ENCODE measurements around the gene NECTIN3. TPM values are rescaled to one million over a fixed set of nuclear protein-coding genes. Genes with fewer than 3 reads are reported as not detected.

Gene NECTIN3
- polyA plus RNA-seq, 3 donors: not detected

- H3K4me2 ChIP-seq (replicated peaks; ENCODE audit: extremely low read depth, low read length, poor library complexity, severe bottlenecking): no peak overlapping the region
- Mint-ChIP-seq H3K27me3 (ENCODE audit: low read depth in 3 of 3) (no peaks in the 10 kb centered on the region), H3K4me1 (no peaks in the 10 kb centered on the region), H3K36me3 (no peaks in the 10 kb centered on the region), H3K9me3 (peaks cover 1 to 7% (median 3%) of the 10 kb centered on the region in 7 donors), H3K4me3 (no peak overlapping the region), H3K27ac (no peak overlapping the region)
- no peak overlapping the region for H3K27ac ChIP-seq (ENCODE audit: low read depth in 1 of 2, low read length in 2 of 2)
- no peak for TF ChIP-seq CTCF (IDR thresholded peaks at IDR 0.05)
- no peaks in the 10 kb centered on the region for H3K4me1 ChIP-seq (ENCODE audit: control insufficient read depth in 1 of 2, insufficient read depth in 2 of 2, low read length in 2 of 2)
- H3K9ac ChIP-seq (ENCODE audit: insufficient read depth, low read length, poor library complexity, severe bottlenecking): no peak overlapping the region
- H4K20me1 ChIP-seq (ENCODE audit: insufficient read depth, low read length): no peaks in the 10 kb centered on the region
- WGBS (ENCODE audit: insufficient coverage): 100% methylated on average over 1 of the region's 3 CpGs
- H2AFZ ChIP-seq (ENCODE audit: insufficient read depth, low read depth, low read length, poor library complexity, severe bottlenecking): no peak overlapping the region
- H3K27me3 ChIP-seq (ENCODE audit: control insufficient read depth in 2 of 2, insufficient read depth in 2 of 2, low read length in 2 of 2): no peaks in the 10 kb centered on the region
- intact Hi-C loops (cut with micrococcal nuclease): no loop called here
- peaks cover 0 to 6% of the 10 kb centered on the region in 2 donors for H3K9me3 ChIP-seq (replicated peaks in 1 of 2; ENCODE audit: control insufficient read depth in 1 of 2, insufficient read depth in 1 of 2, low read length in 2 of 2)
- H3K4me3 ChIP-seq (replicated peaks in 1 of 3; ENCODE audit: low read depth in 2 of 3, low read length in 3 of 3): no peak overlapping the region
- DNase-seq: no peak
- no peaks in the 10 kb centered on the region for H3K36me3 ChIP-seq (replicated peaks in 1 of 2; ENCODE audit: control insufficient read depth in 1 of 2, insufficient read depth in 2 of 2, low read length in 2 of 2)
- H3K79me2 ChIP-seq (ENCODE audit: insufficient read depth, low read length): no peaks in the 10 kb centered on the region
These were observed 87.8 kb downstream of the NECTIN3 start for GRCh38 chr3:111159391-111159790.

GRCh38 chr3:111164621-111165020 is 93.0 kb downstream of the NECTIN3 start:
- Histone ChIP-seq H3K9me3 (replicated peaks in 1 of 2; ENCODE audit: control insufficient read depth in 1 of 2, insufficient read depth in 1 of 2, low read length in 2 of 2) (peaks cover 0 to 6% of the 10 kb centered on the region in 2 donors), H3K79me2 (ENCODE audit: insufficient read depth, low read length) (no peaks in the 10 kb centered on the region), H3K9ac (ENCODE audit: insufficient read depth, low read length, poor library complexity, severe bottlenecking) (no peak overlapping the region), H3K36me3 (replicated peaks in 1 of 2; ENCODE audit: control insufficient read depth in 1 of 2, insufficient read depth in 2 of 2, low read length in 2 of 2) (no peaks in the 10 kb centered on the region), H3K4me3 (replicated peaks in 1 of 3; ENCODE audit: low read depth in 2 of 3, low read length in 3 of 3) (no peak overlapping the region), H3K27me3 (ENCODE audit: control insufficient read depth in 2 of 2, insufficient read depth in 2 of 2, low read length in 2 of 2) (no peaks in the 10 kb centered on the region), H3K4me1 (ENCODE audit: control insufficient read depth in 1 of 2, insufficient read depth in 2 of 2, low read length in 2 of 2) (no peaks in the 10 kb centered on the region), H2AFZ (ENCODE audit: insufficient read depth, low read depth, low read length, poor library complexity, severe bottlenecking) (no peak overlapping the region), H3K27ac (ENCODE audit: low read depth in 1 of 2, low read length in 2 of 2) (no peak overlapping the region), H3K4me2 (replicated peaks; ENCODE audit: extremely low read depth, low read length, poor library complexity, severe bottlenecking) (no peak overlapping the region), H4K20me1 (ENCODE audit: insufficient read depth, low read length) (no peaks in the 10 kb centered on the region)
- TF ChIP-seq CTCF (IDR thresholded peaks at IDR 0.05): no peak
- H3K27ac Mint-ChIP-seq: no peak overlapping the region
- H3K9me3 Mint-ChIP-seq: peaks cover 1 to 11% (median 5%) of the 10 kb centered on the region in 7 donors
- DNase-seq: no peak
- no peaks in the 10 kb centered on the region for H3K27me3 Mint-ChIP-seq (ENCODE audit: low read depth in 3 of 3)
- intact Hi-C loops (cut with micrococcal nuclease): no loop called here
- 89% methylated on average over 1 of the region's 3 CpGs for WGBS (ENCODE audit: insufficient coverage)
- H3K36me3 Mint-ChIP-seq: no peaks in the 10 kb centered on the region
- H3K4me3 Mint-ChIP-seq: no peak overlapping the region
- no peaks in the 10 kb centered on the region for H3K4me1 Mint-ChIP-seq

All from CD14-positive monocyte (primary cell).